WERI-Rb-1 (cell line): ENCODE results near the gene HECTD2.

Experiments
- DNase-seq: peaks from one replicate; pipeline ENCODE4 v3.0.0-alpha.2; 2020
- H3K27ac ChIP-seq: fragments of 250-450 bp; sonication (Bioruptor Pico); 2 replicates; pipeline ENCODE4 v1.5.1; 2020; ENCODE audit warnings: mild to moderate bottlenecking, moderate library complexity
- H3K27me3 ChIP-seq: fragments of 250-450 bp; sonication (Bioruptor Pico); 2 replicates; pipeline ENCODE4 v1.5.1; 2021; ENCODE audit warnings: mild to moderate bottlenecking, low read depth, moderate library complexity; ENCODE audit not compliant: insufficient read depth, severe bottlenecking
- H3K36me3 ChIP-seq: fragments of 250-450 bp; sonication (Bioruptor Pico); 2 replicates; pipeline ENCODE4 v1.5.1; 2020; ENCODE audit warnings: mild to moderate bottlenecking, moderate library complexity
- H3K4me3 ChIP-seq: 2 replicates; pipeline ENCODE4 v1.5.1; 2011; ENCODE audit warnings: low read depth, mild to moderate bottlenecking, control low read depth, low read length
- H3K9me3 ChIP-seq: fragments of 250-450 bp; sonication (Bioruptor Pico); 2 replicates; pipeline ENCODE4 v1.5.1; 2021; ENCODE audit warnings: mild to moderate bottlenecking, moderate library complexity; ENCODE audit not compliant: severe bottlenecking
- CTCF ChIP-seq: IDR thresholded peaks from 2 replicates; pipeline ENCODE4 v1.5.1; 2011; ENCODE audit warnings: low read depth, mild to moderate bottlenecking, control low read depth, inconsistent platforms, low read length

HECTD2 gene

GRCh38 chr10:91460681-91461080 is 50.5 kb downstream of the HECTD2 start:
- Histone ChIP-seq H3K27me3 (no peaks in the 10 kb centered on the region), H3K27ac (no peak overlapping the region), H3K36me3 (peaks cover 6% of the 10 kb centered on the region), H3K9me3 (no peaks in the 10 kb centered on the region), H3K4me3 (no peak overlapping the region)
- DNase-seq: no peak
- no peak for TF ChIP-seq CTCF

- Histone ChIP-seq H3K9me3 (no peaks in the 10 kb centered on the region), H3K27ac (no peak overlapping the region), H3K4me3 (no peak overlapping the region), H3K36me3 (peaks cover 11% of the 10 kb centered on the region), H3K27me3 (no peaks in the 10 kb centered on the region)
- DNase-seq: no peak
- TF ChIP-seq CTCF: no peak
Measured at GRCh38 chr10:91462423-91462822, 52.3 kb downstream of the HECTD2 start.

GRCh38 chr10:91464500-91464899 is 54.4 kb downstream of the HECTD2 start:
- H3K27ac ChIP-seq: no peak overlapping the region
- H3K4me3 ChIP-seq: no peak overlapping the region
- TF ChIP-seq CTCF: no peak
- DNase-seq: no peak
- H3K36me3 ChIP-seq: peaks cover 11% of the 10 kb centered on the region
- peaks cover under 1% of the 10 kb centered on the region for H3K9me3 ChIP-seq
- no peaks in the 10 kb centered on the region for H3K27me3 ChIP-seq

DNA sequence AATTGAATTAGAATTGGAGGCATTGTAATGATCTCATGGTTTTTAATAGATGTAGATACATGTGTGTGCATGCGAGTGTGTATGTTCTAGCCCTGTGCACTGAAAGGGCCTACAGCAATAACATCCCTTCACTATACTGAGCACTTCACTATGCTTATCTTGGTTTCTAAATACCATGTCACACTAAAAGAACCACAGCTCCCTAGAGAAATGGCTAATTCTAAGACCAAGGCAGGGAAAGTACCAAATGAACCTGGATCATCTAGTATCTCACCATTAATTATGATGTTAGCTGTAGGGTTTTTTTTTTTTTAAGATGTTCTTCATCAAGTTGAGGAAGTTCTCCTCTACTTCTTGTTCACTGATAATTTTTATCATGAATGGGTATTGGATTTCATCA is 55.1 kb downstream of the HECTD2 start:
- no peak overlapping the region for H3K4me3 ChIP-seq
- no peak for DNase-seq
- peaks cover 11% of the 10 kb centered on the region for H3K36me3 ChIP-seq
- no peak for TF ChIP-seq CTCF
- H3K27me3 ChIP-seq: no peaks in the 10 kb centered on the region
- H3K27ac ChIP-seq: no peak overlapping the region
- H3K9me3 ChIP-seq: peaks cover 4% of the 10 kb centered on the region

- Histone ChIP-seq H3K4me3 (no peak overlapping the region), H3K27me3 (no peaks in the 10 kb centered on the region), H3K9me3 (peaks cover 4% of the 10 kb centered on the region), H3K36me3 (peaks cover 11% of the 10 kb centered on the region), H3K27ac (no peak overlapping the region)
- DNase-seq: no peak
- no peak for TF ChIP-seq CTCF
Measured at GRCh38 chr10:91467114-91467513, 57.0 kb downstream of the HECTD2 start.

- H3K9me3 ChIP-seq: peaks cover 4% of the 10 kb centered on the region
- H3K4me3 ChIP-seq: no peak overlapping the region
- H3K27ac ChIP-seq: no peak overlapping the region
- no peaks in the 10 kb centered on the region for H3K27me3 ChIP-seq
- TF ChIP-seq CTCF: no peak
- no peak for DNase-seq
- peaks cover 3% of the 10 kb centered on the region for H3K36me3 ChIP-seq
Measured at GRCh38 chr10:91471602-91472001, 61.5 kb downstream of the HECTD2 start.
